ENCODE measurements around the gene RAD51B.

GRCh38 chr14:68513137-68513536 is 693.6 kb downstream of the RAD51B start:
- no peak for TF ChIP-seq CTCF (IDR thresholded peaks at IDR 0.05; ENCODE audit: low read length)
- no peak for TF ChIP-seq EZH2 (optimal IDR thresholded peaks at IDR 0.05; ENCODE audit: low read depth, low read length)
